Left cardiac atrium (tissue), 4 donors: Measurements from ENCODE around the gene CSNK1E. TPM values are rescaled to one million over a fixed set of nuclear protein-coding genes. Genes with fewer than 3 reads are reported as not detected.

Experiments
- ATAC-seq, 2 donors: fragments of 200-7000 bp; cut with Tn5 transposase; one replicate each; pipeline ENCODE4 v1.9.1; 2020; ENCODE audit warnings: mild to moderate bottlenecking in 2 of 2, moderate library complexity in 2 of 2
- DNase-seq: peaks from one replicate; pipeline ENCODE4 v3.0.0-alpha.2; 2020
- intact Hi-C, 2 donors: fragments of 100-400 bp; cut with DNase I; formaldehyde crosslinking; loops; one replicate each; pipeline versions ENCODE4 v1.14.1 to v1.15.1; 2022 to 2023
- total RNA-seq, 2 donors: library from RNA; stranded (reverse); fragmentation: NEBNext Ultra II Directional; extraction: Animal tissue kit (Norgen Biotek cat#: 25700); gene quantifications; one replicate each; pipeline ENCODE4 v1.2.1, GENCODE V29; 2021
- donor health status: DM: no; HTN: yes; CAD: no.
- donor health status: DM: no; HTN: yes; CAD: no; lungs with severe emphysema.
- donor health status: DM: yes; HTN: yes; CAD: no.
- donor health status: Dilated cardiomyopathy.

CSNK1E gene
- total RNA-seq, 2 donors from 2014 or later, result 69.2 to 90.5 TPM

DNA sequence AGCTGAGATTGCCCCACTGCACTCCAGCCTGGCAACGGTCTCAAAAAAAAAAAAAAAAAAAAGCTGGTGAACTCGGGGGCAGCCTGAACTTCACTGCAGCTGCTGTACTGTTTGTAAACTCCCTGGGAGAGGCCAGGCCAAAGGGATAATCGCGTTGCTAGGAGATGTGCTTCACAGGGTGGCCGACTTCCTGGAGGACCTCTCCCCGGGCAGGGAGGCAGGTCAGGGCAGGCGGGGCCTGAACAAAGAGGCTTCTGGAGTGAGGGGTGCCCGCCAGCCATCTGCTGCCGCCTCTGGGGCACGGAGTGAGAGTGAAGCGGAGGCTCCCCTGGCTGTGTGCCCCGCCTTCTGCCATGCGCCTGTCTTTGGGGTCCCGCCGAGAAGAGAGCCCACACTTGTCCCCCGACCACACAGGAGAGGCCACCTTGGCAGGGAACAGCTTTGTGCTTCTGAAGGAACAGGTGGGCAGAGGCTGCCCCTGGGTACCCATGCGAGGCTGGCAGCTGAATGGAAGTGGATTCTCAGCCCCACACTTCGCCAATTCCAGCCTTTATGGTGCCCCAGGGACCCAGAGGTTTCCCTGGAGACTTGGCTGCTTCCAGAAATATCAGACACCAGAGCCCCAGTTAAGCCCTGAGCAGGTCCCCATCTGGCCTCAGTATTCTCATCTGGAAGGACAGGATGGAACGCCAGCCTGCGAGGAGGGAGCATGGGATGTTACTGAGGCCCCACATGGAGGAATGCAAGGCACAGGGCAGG lies 74.0 kb downstream of the CSNK1E start:
- ATAC-seq (peak in 1 of 2 donors; percentile 7), DNase-seq (no peak)
- intact Hi-C loops, result no loop called here

DNA sequence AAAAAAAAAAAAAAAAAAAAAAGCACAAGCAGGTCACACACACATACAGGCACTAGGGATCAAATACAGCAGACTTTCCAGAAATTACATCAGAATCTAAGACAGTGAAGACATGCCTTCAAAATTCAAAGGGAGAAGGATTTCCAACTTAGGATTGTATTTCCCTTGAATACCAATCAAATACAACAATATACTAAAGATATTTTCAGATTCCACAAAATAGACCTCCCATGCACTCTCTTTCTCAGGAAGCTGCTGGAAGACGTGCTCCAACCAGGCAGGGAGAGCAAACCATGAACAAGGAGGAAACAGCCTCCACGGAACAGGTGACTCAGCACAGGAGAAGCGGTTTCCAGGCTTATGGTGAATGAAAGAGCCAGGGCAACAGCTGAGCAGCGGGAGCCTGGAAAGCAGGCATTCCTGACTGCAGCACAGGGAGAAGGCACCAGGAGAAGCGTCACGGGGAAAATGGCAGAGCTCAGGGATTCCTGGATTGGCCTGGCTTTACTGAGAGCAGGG lies 76.4 kb downstream of the CSNK1E start:
- no peak for DNase-seq
- intact Hi-C loops, result no loop called here
- peak in 1 of 2 donors; percentile 36 for ATAC-seq

Other genes starting within 250 kb of the CSNK1E start
- gene SLC16A8, start 233.2 kb downstream of the CSNK1E start, total RNA-seq, result under 1 TPM in 1 of 2 donors, not detected in 1; 0.27 TPM
- under 1 TPM; 0.63 to 0.65 TPM for gene BAIAP2L2, start 206.7 kb downstream of the CSNK1E start, total RNA-seq
- 10 to 100 TPM; 14.3 to 21.1 TPM for gene PLA2G6, start 135.6 kb downstream of the CSNK1E start, total RNA-seq
- 10 to 100 TPM in 1 of 2 donors, 1 to 10 TPM in 1; 9.4 to 27.8 TPM for gene MAFF, start 115.4 kb downstream of the CSNK1E start, total RNA-seq
- gene TMEM184B, start 44.4 kb downstream of the CSNK1E start, total RNA-seq, result 10 to 100 TPM; 47.2 to 60.3 TPM
- 10 to 100 TPM in 1 of 2 donors, 1 to 10 TPM in 1; 7.2 to 15.9 TPM for gene KCNJ4, start 137.8 kb upstream of the CSNK1E start, total RNA-seq
- 10 to 100 TPM in 1 of 2 donors, 1 to 10 TPM in 1; 9.2 to 10.1 TPM for gene KDELR3, start 150.7 kb upstream of the CSNK1E start, total RNA-seq
- 100 to 1,000 TPM; 209 to 220 TPM for gene DDX17, start 188.9 kb upstream of the CSNK1E start, total RNA-seq